Activated CD4-positive, alpha-beta T cell treated with anti-CD3 and anti-CD28 coated beads, Interleukin-2, amount 50 U/mL, for 48 hours (primary cell): ENCODE data around the gene CHPT1.
A peak's percentile ranks its signal among the peaks of the same experiment; 100 is the strongest.

Source experiments
- DNase-seq, 2 experiments: peaks; one replicate each; pipeline ENCODE4 v3.0.0-alpha.2; 2020

The CHPT1 gene

GRCh38 chr12:101768781-101769180, 71.3 kb downstream of the CHPT1 start:
- DNase-seq, result no peak

GRCh38 chr12:101769865-101770264, 72.4 kb downstream of the CHPT1 start:
- no peak for DNase-seq

- no peak for DNase-seq
Observed at GRCh38 chr12:101772012-101772775, 74.8 kb downstream of the CHPT1 start.

GRCh38 chr12:101773650-101774162, 76.3 kb downstream of the CHPT1 start:
- DNase-seq, result peak; percentile 59 to 71

- DNase-seq, result no peak
Observed at GRCh38 chr12:101775816-101776215, 78.4 kb downstream of the CHPT1 start.

GRCh38 chr12:101777485-101777884, 80.0 kb downstream of the CHPT1 start:
- DNase-seq, result no peak

- no peak for DNase-seq
Observed at GRCh38 chr12:101777978-101778377, 80.5 kb downstream of the CHPT1 start.
